GM13976 (cell line): ENCODE measurements around the gene AMOT.

Experiments used
- DNase-seq: peaks from one replicate; pipeline ENCODE4 v3.0.0; 2012; ENCODE audit warnings: low spot score
- CTCF ChIP-seq: IDR thresholded peaks from 2 replicates; pipeline ENCODE4 v1.5.1; 2012; ENCODE audit warnings: borderline replicate concordance, mild to moderate bottlenecking; ENCODE audit not compliant: insufficient read depth; ENCODE audit errors: extremely low read depth, missing control alignments, control extremely low read depth
- in situ Hi-C: fragments of 300-500 bp; cut with MboI; formaldehyde crosslinking; loops from one replicate; pipeline ENCODE4 v1.12.0; 2022; ENCODE audit warnings: low sequenced_read_pairs, mixed read lengths, inconsistent platforms; ENCODE audit not compliant: unreplicated experiment

Gene AMOT

GRCh38 chrX:112819813-112820212, 20.8 kb downstream of the AMOT start:
- DNase-seq = no peak
- no peak for TF ChIP-seq CTCF
- in situ Hi-C loops = no loop called here

- in situ Hi-C loops = no loop called here
- no peak for DNase-seq
- TF ChIP-seq CTCF = no peak
These were observed 21.5 kb downstream of the AMOT start for GRCh38 chrX:112819008-112819640.

GRCh38 chrX:112818114-112819007, 22.3 kb downstream of the AMOT start:
- in situ Hi-C loops = no loop called here
- TF ChIP-seq CTCF = no peak
- no peak for DNase-seq

- in situ Hi-C loops = no loop called here
These were observed 23.7 kb downstream of the AMOT start for GRCh38 chrX:112816908-112817307.

GRCh38 chrX:112814496-112814895, 26.1 kb downstream of the AMOT start:
- DNase-seq = no peak
- in situ Hi-C loops = no loop called here
- no peak for TF ChIP-seq CTCF

More at GRCh38 chrX:112816908-112817307, 23.7 kb downstream of the AMOT start:
- no peak for DNase-seq
- TF ChIP-seq CTCF = no peak

- DNase-seq = no peak
- in situ Hi-C loops = no loop called here
- no peak for TF ChIP-seq CTCF
These were observed 27.9 kb downstream of the AMOT start for GRCh38 chrX:112812741-112813140.
